H9 (cell line): ENCODE data around the gene FRMPD3. TPM values are rescaled to one million over a fixed set of nuclear protein-coding genes. Genes with fewer than 3 reads are reported as not detected.

ENCODE experiments used
- DNase-seq: peaks from one replicate; pipeline ENCODE4 v3.0.0-alpha.2; 2017
- H2AFZ ChIP-seq: one replicate; pipeline ENCODE4 v1.6.1; 2013; ENCODE audit warnings: mild to moderate bottlenecking, low read length, control low read depth, moderate library complexity
- H2AK5ac ChIP-seq: 2 replicates; pipeline ENCODE4 v1.6.1; 2013; ENCODE audit warnings: low read length, control low read depth, mixed read lengths; ENCODE audit not compliant: insufficient read length
- H2BK120ac ChIP-seq: one replicate; pipeline ENCODE4 v1.6.1; 2013; ENCODE audit warnings: low read depth, mild to moderate bottlenecking, low read length, control low read depth, inconsistent platforms; ENCODE audit not compliant: poor library complexity, severe bottlenecking
- H2BK12ac ChIP-seq: 2 replicates; pipeline ENCODE4 v1.6.1; 2013; ENCODE audit warnings: low read length, control low read depth, mixed read lengths, low read depth; ENCODE audit not compliant: insufficient read length
- H2BK15ac ChIP-seq: 2 replicates; pipeline ENCODE4 v1.6.1; 2013; ENCODE audit warnings: low read depth, low read length, control low read depth
- H2BK20ac ChIP-seq: one replicate; pipeline ENCODE4 v1.6.1; 2013; ENCODE audit warnings: low read depth, mild to moderate bottlenecking, low read length, control low read depth, inconsistent platforms; ENCODE audit not compliant: poor library complexity, severe bottlenecking
- H2BK5ac ChIP-seq: 2 replicates; pipeline ENCODE4 v1.6.1; 2013; ENCODE audit warnings: low read length, control low read depth, mixed read lengths; ENCODE audit not compliant: insufficient read length
- H3K14ac ChIP-seq: 2 replicates; pipeline ENCODE4 v1.6.1; 2013; ENCODE audit warnings: low read length, control low read depth; ENCODE audit not compliant: insufficient read depth
- H3K18ac ChIP-seq: 2 replicates; pipeline ENCODE4 v1.6.1; 2013; ENCODE audit warnings: low read depth, mild to moderate bottlenecking, mixed read lengths, low read length, control low read depth; ENCODE audit not compliant: insufficient read length
- H3K23ac ChIP-seq: 2 replicates; pipeline ENCODE4 v1.6.1; 2013; ENCODE audit warnings: low read length, control low read depth, mixed read lengths, low read depth; ENCODE audit not compliant: insufficient read length
- H3K23me2 ChIP-seq: 2 replicates; pipeline ENCODE4 v1.6.1; 2013; ENCODE audit warnings: low read depth, mild to moderate bottlenecking, mixed read lengths, low read length, control low read depth; ENCODE audit not compliant: insufficient read length, poor library complexity, severe bottlenecking
- H3K27ac ChIP-seq: 2 replicates; pipeline ENCODE4 v1.5.1; 2013; ENCODE audit warnings: low read length, control low read depth, mixed read lengths, low read depth; ENCODE audit not compliant: insufficient read length
- H3K27me3 ChIP-seq: 2 replicates; pipeline ENCODE4 v1.6.1; 2013; ENCODE audit warnings: low read length, control low read depth, inconsistent platforms; ENCODE audit not compliant: insufficient read depth
- H3K4ac ChIP-seq: 2 replicates; pipeline ENCODE4 v1.6.1; 2013; ENCODE audit warnings: low read depth, mild to moderate bottlenecking, control low read depth, inconsistent platforms, low read length, moderate library complexity
- H3K4me1 ChIP-seq: 2 replicates; pipeline ENCODE4 v1.6.1; 2013; ENCODE audit warnings: low read length, control low read depth, inconsistent platforms; ENCODE audit not compliant: insufficient read depth
- H3K4me2 ChIP-seq: 2 replicates; pipeline ENCODE4 v1.6.1; 2013; ENCODE audit warnings: low read length, control low read depth, mixed read lengths; ENCODE audit not compliant: insufficient read length, insufficient read depth
- H3K56ac ChIP-seq: 2 replicates; pipeline ENCODE4 v1.6.1; 2013; ENCODE audit warnings: low read depth, mild to moderate bottlenecking, mixed read lengths, low read length, control low read depth; ENCODE audit not compliant: insufficient read length
- H3K79me1 ChIP-seq: 2 replicates; pipeline ENCODE4 v1.6.1; 2013; ENCODE audit warnings: low read depth, mild to moderate bottlenecking, moderate library complexity, low read length, control low read depth, inconsistent platforms; ENCODE audit not compliant: insufficient read depth, poor library complexity, severe bottlenecking
- H3K79me2 ChIP-seq: 2 replicates; pipeline ENCODE4 v1.6.1; 2013; ENCODE audit warnings: low read length, control low read depth, inconsistent platforms; ENCODE audit not compliant: insufficient read depth
- H3K9ac ChIP-seq: 2 replicates; pipeline ENCODE4 v1.6.1; 2013; ENCODE audit warnings: low read length, control low read depth, mixed read lengths; ENCODE audit not compliant: insufficient read length; ENCODE audit errors: extremely low read depth
- H3K9me3 ChIP-seq: one replicate; pipeline ENCODE4 v1.6.1; 2013; ENCODE audit warnings: low read depth, low read length, inconsistent platforms; ENCODE audit not compliant: control insufficient read depth
- H3T11ph ChIP-seq: one replicate; pipeline ENCODE4 v1.6.1; 2013; ENCODE audit warnings: mild to moderate bottlenecking, low read length, control low read depth, inconsistent platforms
- H4K20me1 ChIP-seq: one replicate; pipeline ENCODE4 v1.6.1; 2013; ENCODE audit not compliant: control insufficient read depth, insufficient read length, insufficient read depth
- H4K5ac ChIP-seq: 2 replicates; pipeline ENCODE4 v1.6.1; 2013; ENCODE audit warnings: low read depth, mild to moderate bottlenecking, mixed read lengths, low read length, control low read depth; ENCODE audit not compliant: insufficient read length
- H4K8ac ChIP-seq: replicated peaks from 2 replicates; pipeline ENCODE4 v1.6.1; 2013; ENCODE audit warnings: low read length, control low read depth, mixed read lengths, low read depth; ENCODE audit not compliant: insufficient read length
- H4K91ac ChIP-seq: 2 replicates; pipeline ENCODE4 v1.6.1; 2013; ENCODE audit warnings: low read depth, mild to moderate bottlenecking, moderate library complexity, mixed read lengths, low read length, control low read depth; ENCODE audit not compliant: insufficient read length
- H3K27ac Mint-ChIP-seq, 3 experiments: 2 replicates in 2 of 3; 3 replicates in 1 of 3; pipeline ENCODE4 v1.8.0; 2020 to 2021; ENCODE audit warnings: mixed read lengths in 3 of 3, mild to moderate bottlenecking in 1 of 3, moderate library complexity in 1 of 3
- H3K27me3 Mint-ChIP-seq: 2 replicates; pipeline ENCODE4 v1.8.0; 2021; ENCODE audit warnings: low read depth, mild to moderate bottlenecking, moderate library complexity, mixed read lengths
- H3K36me3 Mint-ChIP-seq, 3 experiments: 2 replicates in 2 of 3; 3 replicates in 1 of 3; pipeline ENCODE4 v1.8.0; 2020 to 2021; ENCODE audit warnings: low read depth in 3 of 3, mixed read lengths in 3 of 3; ENCODE audit not compliant: insufficient read depth in 1 of 3
- H3K4me1 Mint-ChIP-seq, 2 experiments: 2 replicates each; pipeline ENCODE4 v1.8.0; 2020; ENCODE audit warnings: mixed read lengths in 2 of 2
- H3K4me3 Mint-ChIP-seq, 2 experiments: 2 replicates in 1 of 2; 3 replicates in 1 of 2; pipeline ENCODE4 v1.8.0; 2020 to 2021; ENCODE audit warnings: mild to moderate bottlenecking in 2 of 2, mixed read lengths in 2 of 2, moderate library complexity in 1 of 2
- H3K9me3 Mint-ChIP-seq, 2 experiments: 2 replicates in 1 of 2; 3 replicates in 1 of 2; pipeline ENCODE4 v1.8.0; 2020; ENCODE audit warnings: mild to moderate bottlenecking in 2 of 2, mixed read lengths in 2 of 2, moderate library complexity in 1 of 2
- CTCF ChIP-seq: fragments of 200-600 bp; sonication (generic); conservative IDR thresholded peaks from 3 replicates; pipeline ENCODE4 v1.8.0; 2021; ENCODE audit warnings: antibody characterized with exemption, mild to moderate bottlenecking
- WGBS: extraction: QIAGEN DNeasy Blood & Tissue Kit; methylation state at CpG from one replicate; pipeline ENCODE4 v1.1.7; 2013; ENCODE audit warnings: missing lambda C conversion rate, low lambda C conversion rate, mixed read lengths; ENCODE audit not compliant: insufficient read length; ENCODE audit errors: extremely low coverage; 5-methylcytosine and 5-hydroxymethylcytosine counted together
- total RNA-seq: library from RNA; stranded (reverse); gene quantifications from 2 replicates; pipeline ENCODE4 v1.2.1, GENCODE V29; 2021

FRMPD3 gene
- total RNA-seq, 1 experiment from 2014 or later, result 0.26 TPM

DNA sequence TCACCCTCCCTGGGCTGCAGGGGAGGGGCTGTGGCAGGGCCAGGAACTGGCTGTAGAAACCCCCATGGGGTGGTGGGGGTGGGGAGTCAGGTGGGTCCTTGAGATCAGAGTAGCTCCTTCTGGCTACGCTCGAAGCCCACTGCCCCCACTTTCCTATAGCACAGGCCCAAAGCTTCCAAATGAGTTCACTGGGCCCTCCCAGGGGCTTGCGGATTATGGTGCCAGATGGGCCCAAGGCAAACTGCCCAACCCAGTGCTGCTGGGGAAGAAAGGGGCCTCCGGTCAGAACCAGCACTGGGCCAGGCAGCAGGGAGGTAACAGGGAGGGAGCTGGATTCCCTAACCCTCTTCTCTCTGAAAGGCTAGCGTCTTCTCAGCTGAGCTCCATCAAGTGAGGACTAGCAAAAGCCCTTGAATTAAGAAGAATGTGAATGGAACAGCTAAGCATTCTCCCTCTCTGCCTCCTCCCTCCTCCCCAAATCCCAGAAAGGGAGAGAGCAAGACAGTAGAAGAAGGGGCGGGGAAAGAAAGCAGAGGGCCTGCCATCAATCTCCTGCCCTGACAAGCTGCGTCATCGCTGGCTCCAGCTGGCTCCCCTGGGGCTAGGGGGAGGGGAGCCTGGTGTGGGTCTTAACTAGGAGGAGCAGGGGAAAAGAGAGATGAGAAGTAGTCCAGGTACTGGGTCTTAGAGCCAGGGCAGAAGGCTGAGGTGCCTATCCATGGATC, 34.7 kb downstream of the FRMPD3 start:
- H3K23me2 ChIP-seq, result no peaks in the 10 kb centered on the region
- no peak overlapping the region for H3K23ac ChIP-seq
- Mint-ChIP-seq H3K27ac (no peak overlapping the region), H3K27me3 (peaks cover 5% of the 10 kb centered on the region), H3K9me3 (peaks cover 0 to 55% of the 10 kb centered on the region in 2 experiments; a peak in 2 of 5 replicates), H3K36me3 (peaks cover 0 to 3% (median 0%) of the 10 kb centered on the region in 3 experiments; a peak in 1 of 7 replicates), H3K4me1 (peaks cover 0 to 21% of the 10 kb centered on the region in 2 experiments; a peak in 2 of 4 replicates), H3K4me3 (no peak overlapping the region)
- WGBS, result no CpG with 5 or more reads among the region's 8 CpGs
- no peak overlapping the region for H3K4me2 ChIP-seq
- H2BK5ac ChIP-seq, result no peak overlapping the region
- TF ChIP-seq CTCF, result no peak
- H4K5ac ChIP-seq, result no peak overlapping the region
- no peak overlapping the region for H2BK20ac ChIP-seq
- no peak overlapping the region for H4K8ac ChIP-seq
- H3K27me3 ChIP-seq, result no peaks in the 10 kb centered on the region
- H3K79me2 ChIP-seq, result no peaks in the 10 kb centered on the region
- H2AFZ ChIP-seq, result no peak overlapping the region
- H3K4ac ChIP-seq, result no peak overlapping the region
- no peak overlapping the region for H3K9ac ChIP-seq
- H2BK120ac ChIP-seq, result no peak overlapping the region
- no peak overlapping the region for H3K56ac ChIP-seq
- no peaks in the 10 kb centered on the region for H4K20me1 ChIP-seq
- H3K18ac ChIP-seq, result no peak overlapping the region
- no peak overlapping the region for H4K91ac ChIP-seq
- H3K4me1 ChIP-seq, result no peaks in the 10 kb centered on the region; the same call in 1 of the 2 replicates
- no peaks in the 10 kb centered on the region for H3K79me1 ChIP-seq
- H2BK15ac ChIP-seq, result no peak overlapping the region
- H3K14ac ChIP-seq, result no peak overlapping the region
- H3K27ac ChIP-seq, result no peak overlapping the region
- no peak overlapping the region for H2BK12ac ChIP-seq
- no peak overlapping the region for H2AK5ac ChIP-seq
- peaks cover 5% of the 10 kb centered on the region for H3K9me3 ChIP-seq
- H3T11ph ChIP-seq, result no peak overlapping the region
- peak; percentile 80 for DNase-seq
